HCT116 (cell line): ENCODE measurements around the gene CDC45. TPM values are rescaled to one million over a fixed set of nuclear protein-coding genes. Genes with fewer than 3 reads are reported as not detected.

Experiments
- ATAC-seq: fragments of 200-7000 bp; cut with Tn5 transposase; 2 replicates; pipeline ENCODE4 v1.9.1; 2020; ENCODE audit warnings: mild to moderate bottlenecking, moderate library complexity
- BruUV-seq: library from RNA; stranded (reverse); fragments of 400-500 nt; replicated peaks from 2 replicates; lab custom pipeline; 2021; lab: Mats Ljungman, UMichigan
- CTCF ChIA-PET: fragments of 300-600 bp; sonication (Branson Sonifier 250); formaldehyde crosslinking; loops from one replicate; lab custom pipeline; 2021; ENCODE audit warnings: antibody characterized with exemption; lab: Charles Lee
- POLR2A ChIA-PET: fragments of 300-600, 350-600 bp; sonication (Branson Sonifier 250); formaldehyde crosslinking; loops from one replicate; lab custom pipeline; 2021; ENCODE audit warnings: antibody characterized with exemption; lab: Charles Lee
- RAD21 ChIA-PET, 2 experiments: fragments of 300-600 bp; sonication (Branson Sonifier 250); formaldehyde crosslinking; loops; one replicate each; lab custom pipeline; 2023; ENCODE audit warnings: low total read pairs in 2 of 2; ENCODE audit not compliant: uncharacterized antibody in 2 of 2, unreplicated experiment in 2 of 2, low non-redundant PET in 1 of 2; lab: Charles Lee
- DNase-seq: peaks from one replicate; pipeline ENCODE4 v3.0.0-alpha.2; 2010; ENCODE audit warnings: low read depth, low spot score
- H2AFZ ChIP-seq: fragments of 200-600 bp; shearing (Covaris generic), sonication (generic); 2 replicates; pipeline ENCODE4 v1.6.1; 2017; ENCODE audit warnings: low read depth, mixed run types, mixed read lengths, antibody characterized with exemption, low read length; ENCODE audit not compliant: poor library complexity, severe bottlenecking
- H3K27ac ChIP-seq: 2 replicates; pipeline ENCODE4 v1.5.1; 2012; ENCODE audit warnings: low read depth, low read length
- H3K27me3 ChIP-seq: fragments of 200-600 bp; sonication (generic); 2 replicates; pipeline ENCODE4 v1.6.1; 2016; ENCODE audit warnings: mixed run types, low read length, mixed read lengths; ENCODE audit not compliant: insufficient read depth
- H3K36me3 ChIP-seq, 2 experiments: fragments of 200-500 bp in 1 of 2; fragments of 200-600 bp in 1 of 2; sonication (Bioruptor generic) in 1 of 2; sonication (generic) in 1 of 2; 2 replicates each; pipeline versions ENCODE4 v1.5.1 to v1.6.1; 2014 to 2016; ENCODE audit warnings: low read length in 2 of 2, inconsistent platforms in 1 of 2, mixed read lengths in 1 of 2, mixed run types in 1 of 2; ENCODE audit not compliant: insufficient read depth in 2 of 2, control insufficient read depth in 1 of 2
- H3K4me1 ChIP-seq, 2 experiments: fragments of 200-600 bp in 1 of 2; sonication (generic) in 1 of 2; 2 replicates each; pipeline versions ENCODE4 v1.5.1 to v1.6.1; 2012 to 2017; ENCODE audit warnings: low read length in 2 of 2, inconsistent platforms in 1 of 2, mild to moderate bottlenecking in 1 of 2, mixed read lengths in 1 of 2, mixed run types in 1 of 2, moderate library complexity in 1 of 2; ENCODE audit not compliant: insufficient read depth in 2 of 2, control insufficient read depth in 1 of 2
- H3K4me2 ChIP-seq: fragments of 200-600 bp; sonication (generic); 2 replicates; pipeline ENCODE4 v1.6.1; 2017; ENCODE audit warnings: mixed run types, low read length, mixed read lengths
- H3K4me3 ChIP-seq, 2 experiments: fragments of 200-600 bp in 1 of 2; sonication (generic) in 1 of 2; replicated peaks in 1 of 2; 2 replicates each; pipeline ENCODE4 v1.5.1; 2011 to 2016; ENCODE audit warnings: low read length in 2 of 2, control low read depth in 1 of 2, low read depth in 1 of 2, mild to moderate bottlenecking in 1 of 2, mixed read lengths in 1 of 2, mixed run types in 1 of 2
- H3K79me2 ChIP-seq: fragments of 200-600 bp; sonication (generic); 2 replicates; pipeline ENCODE4 v1.6.1; 2017; ENCODE audit warnings: mild to moderate bottlenecking, mixed run types, low read length, moderate library complexity, mixed read lengths; ENCODE audit not compliant: insufficient read depth
- H3K9ac ChIP-seq: fragments of 200-600 bp; sonication (generic); 2 replicates; pipeline ENCODE4 v1.6.1; 2016; ENCODE audit warnings: low read length, mixed read lengths
- H3K9me2 ChIP-seq: fragments of 200-600 bp; sonication (generic), shearing (Covaris generic); 2 replicates; pipeline ENCODE4 v1.6.1; 2017; ENCODE audit warnings: mixed run types, mild to moderate bottlenecking, moderate library complexity; ENCODE audit not compliant: insufficient read depth
- H3K9me3 ChIP-seq, 2 experiments: fragments of 200-500 bp in 1 of 2; fragments of 200-600 bp in 1 of 2; sonication (Bioruptor generic) in 1 of 2; sonication (generic) in 1 of 2; 2 replicates each; pipeline ENCODE4 v1.6.1; 2014 to 2017; ENCODE audit warnings: low read length in 2 of 2, mixed read lengths in 2 of 2, inconsistent platforms in 1 of 2, low read depth in 1 of 2, mild to moderate bottlenecking in 1 of 2, mixed run types in 1 of 2, moderate library complexity in 1 of 2; ENCODE audit not compliant: control insufficient read depth in 1 of 2, insufficient read depth in 1 of 2
- H4K20me1 ChIP-seq: fragments of 200-600 bp; sonication (generic), shearing (Covaris generic); 2 replicates; pipeline ENCODE4 v1.6.1; 2017; ENCODE audit warnings: mixed run types, mild to moderate bottlenecking, moderate library complexity; ENCODE audit not compliant: insufficient read depth
- CBX3 ChIP-seq: IDR thresholded peaks from 2 replicates; pipeline ENCODE4 v1.6.1; 2012; ENCODE audit warnings: low read depth
- ELF1 ChIP-seq: IDR thresholded peaks from 2 replicates; pipeline ENCODE4 v1.6.1; 2012; ENCODE audit warnings: low read depth, borderline replicate concordance
- EZH2 ChIP-seq: fragments of 200-600 bp; sonication (generic); IDR thresholded peaks from 2 replicates; pipeline ENCODE4 v1.6.1; 2017; ENCODE audit warnings: antibody characterized with exemption, mixed run types
- MAX ChIP-seq: IDR thresholded peaks from 2 replicates; pipeline ENCODE4 v1.6.1; 2012
- REST ChIP-seq: IDR thresholded peaks from 2 replicates; pipeline ENCODE4 v1.6.1; 2012; ENCODE audit warnings: low read depth
- SIN3A ChIP-seq: IDR thresholded peaks from 2 replicates; pipeline ENCODE4 v1.6.1; 2012; ENCODE audit warnings: low read depth
- SP1 ChIP-seq: IDR thresholded peaks from 2 replicates; pipeline ENCODE4 v1.6.1; 2012; ENCODE audit warnings: low read depth
- SRF ChIP-seq: IDR thresholded peaks from 2 replicates; pipeline ENCODE4 v1.6.1; 2012; ENCODE audit warnings: low read depth
- TCF7L2 ChIP-seq: IDR thresholded peaks from 2 replicates; pipeline ENCODE4 v1.7.0; 2011; ENCODE audit warnings: borderline replicate concordance, inconsistent platforms; ENCODE audit not compliant: insufficient read depth, insufficient read length; ENCODE audit errors: extremely low read depth
- YY1 ChIP-seq: IDR thresholded peaks from 2 replicates; pipeline ENCODE4 v1.6.1; 2011; ENCODE audit warnings: low read length, low read depth, moderate library complexity, mild to moderate bottlenecking; ENCODE audit not compliant: insufficient replicate concordance; ENCODE audit errors: extremely low read depth
- ZBTB33 ChIP-seq: IDR thresholded peaks from 2 replicates; pipeline ENCODE4 v1.6.1; 2011; ENCODE audit warnings: mild to moderate bottlenecking, low read length, moderate library complexity; ENCODE audit not compliant: insufficient replicate concordance; ENCODE audit errors: extremely low read depth
- ZFX ChIP-seq: fragments of 450-650 bp; IDR thresholded peaks from 2 replicates; pipeline ENCODE4 v1.6.1; 2017
- ZNF274 ChIP-seq: fragments of 200-500 bp; sonication (Bioruptor generic); IDR thresholded peaks from 2 replicates; pipeline ENCODE4 v1.6.1; 2014; ENCODE audit warnings: mild to moderate bottlenecking, low read depth, low read length, inconsistent platforms
- intact Hi-C: fragments of 100-400 bp; cut with micrococcal nuclease; formaldehyde crosslinking; loops from 2 replicates; pipeline ENCODE4 v1.10.0; 2022
- total RNA-seq: library from RNA; stranded (reverse); gene quantifications from one replicate; pipeline ENCODE4 v1.2.1, GENCODE V29; 2021; ENCODE audit not compliant: unreplicated experiment

CDC45 gene
- total RNA-seq, 1 experiment from 2014 or later = 43.4 TPM

GRCh38 chr22:19508024-19508776, 28.5 kb downstream of the CDC45 start (continued):
- TF ChIP-seq YY1 (no peak), CBX3 (no peak)
- TF ChIP-seq, all 23 proteins: peak for 0

GRCh38 chr22:19509191-19509590, 29.5 kb downstream of the CDC45 start:
- Histone ChIP-seq H3K36me3 (peaks cover 7 to 31% of the 10 kb centered on the region in 2 experiments; a peak in 3 of 4 replicates), H3K79me2 (no peaks in the 10 kb centered on the region), H4K20me1 (no peaks in the 10 kb centered on the region), H3K9me2 (no peaks in the 10 kb centered on the region), H3K4me3 (no peak overlapping the region), H3K27me3 (no peaks in the 10 kb centered on the region), H3K9me3 (no peaks in the 10 kb centered on the region), H3K4me2 (no peak overlapping the region), H3K27ac (no peak overlapping the region), H3K9ac (no peak overlapping the region), H2AFZ (no peak overlapping the region), H3K4me1 (no peaks in the 10 kb centered on the region)
- intact Hi-C loops = no loop called here
- TF ChIP-seq MAX (no peak), ELF1 (no peak), SIN3A (no peak), SRF (no peak), ZBTB33 (no peak), EZH2 (no peak), ZFX (no peak), SP1 (no peak), ZNF274 (no peak), TCF7L2 (no peak), YY1 (no peak), REST (no peak)
- POLR2A ChIA-PET = no interaction called here
- RAD21 ChIA-PET = interaction anchor here in 1 of 2 experiments (0.6 kb wide), 1 partner anchor 33 kb away, joined by 4 read pairs; no protein-coding TSS in a partner anchor
- BruUV-seq = no TSS peak
- no peak for DNase-seq
- CTCF ChIA-PET = no interaction called here
- ATAC-seq = no peak
